Coronary artery (tissue), 2 donors: ENCODE measurements around the gene PARVA.
A peak's percentile ranks its signal among the peaks of the same experiment; 100 is the strongest.

Experiments
- DNase-seq: peaks from one replicate; pipeline ENCODE4 v3.0.0-alpha.2; 2017; ENCODE audit warnings: low spot score
- H3K27ac ChIP-seq, 2 donors: fragments of 200-600 bp; sonication (generic); one replicate each; pipeline ENCODE4 v1.5.1; 2016 to 2019
- H3K4me3 ChIP-seq: fragments of 200-600 bp; sonication (generic); 2 replicates; pipeline ENCODE4 v1.5.1; 2016; ENCODE audit warnings: mild to moderate bottlenecking, moderate library complexity
- CTCF ChIP-seq: fragments of 200-600 bp; sonication (generic); IDR thresholded peaks from one replicate; pipeline ENCODE4 v1.5.1; 2019; ENCODE audit warnings: antibody characterized with exemption

PARVA gene

GRCh38 chr11:12506404-12506921, 129.1 kb downstream of the PARVA start:
- no peak for DNase-seq
- Histone ChIP-seq H3K4me3 (no peak overlapping the region), H3K27ac (no peak overlapping the region)
- TF ChIP-seq CTCF, result no peak

GRCh38 chr11:12507391-12507790, 130.0 kb downstream of the PARVA start:
- peak overlapping the region in 1 of 2 donors; percentile 43 for H3K27ac ChIP-seq
- TF ChIP-seq CTCF, result no peak
- no peak overlapping the region for H3K4me3 ChIP-seq
- DNase-seq, result no peak

GRCh38 chr11:12508151-12508751, 130.9 kb downstream of the PARVA start:
- DNase-seq, result no peak
- peak overlapping the region in 1 of 2 donors; percentile 43 for H3K27ac ChIP-seq

GRCh38 chr11:12509371-12509770, 132.0 kb downstream of the PARVA start:
- Histone ChIP-seq H3K4me3 (no peak overlapping the region), H3K27ac (no peak overlapping the region)
- DNase-seq, result no peak
- TF ChIP-seq CTCF, result no peak

More at GRCh38 chr11:12508151-12508751, 130.9 kb downstream of the PARVA start:
- TF ChIP-seq CTCF, result no peak
- peak overlapping the region; percentile 12 for H3K4me3 ChIP-seq

GRCh38 chr11:12512132-12512531, 134.8 kb downstream of the PARVA start:
- TF ChIP-seq CTCF, result no peak
- Histone ChIP-seq H3K27ac (no peak overlapping the region), H3K4me3 (no peak overlapping the region)
- no peak for DNase-seq

GRCh38 chr11:12512826-12513395, 135.5 kb downstream of the PARVA start:
- Histone ChIP-seq H3K27ac (no peak overlapping the region), H3K4me3 (no peak overlapping the region)
- no peak for DNase-seq
- no peak for TF ChIP-seq CTCF
